GM21515 (cell line): ENCODE data around the gene MYMK.
"Not testable (repeated sequence)": the region's sequence is repeated elsewhere in the genome, so short reads cannot be mapped to it uniquely, and the experiment has no call there.

Experiments
- ATAC-seq: cut with Tn5 transposase; IDR thresholded peaks from one replicate; pipeline ENCODE4 v1.9.1; 2021; ENCODE audit not compliant: unreplicated experiment

MYMK gene

DNA sequence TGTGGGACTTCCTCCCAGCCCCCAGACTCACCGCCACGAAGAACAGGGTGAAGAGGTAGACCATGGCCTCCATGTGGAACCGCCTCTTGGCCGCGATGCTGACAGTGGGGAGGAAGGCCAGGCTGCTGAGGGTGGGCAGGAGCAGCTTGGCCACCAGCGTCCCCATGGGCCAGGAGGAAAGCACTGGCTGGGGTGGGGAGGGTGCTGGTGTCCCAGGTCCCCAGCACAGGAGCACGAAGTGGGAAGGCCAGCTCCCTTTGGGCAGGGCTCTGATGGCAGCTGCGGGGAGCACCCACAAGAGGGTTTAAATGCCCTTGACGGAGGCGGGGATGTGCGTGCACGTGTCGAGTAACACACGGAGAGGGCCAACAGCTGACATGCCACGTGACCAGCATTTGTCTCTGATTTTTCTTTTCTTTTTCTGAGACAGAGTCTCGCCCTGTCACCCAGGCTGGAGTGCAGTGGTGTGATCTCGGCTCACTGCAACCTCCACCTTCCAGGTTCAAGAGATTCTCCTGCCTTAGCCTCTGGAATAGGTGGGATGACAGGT, at the start of gene MYMK:
Gene MYMK (minus strand): TSS at position 281 of the 550 bp plus-strand sequence. CDS start 115 bp downstream, at position 166.
- no peak for ATAC-seq

DNA sequence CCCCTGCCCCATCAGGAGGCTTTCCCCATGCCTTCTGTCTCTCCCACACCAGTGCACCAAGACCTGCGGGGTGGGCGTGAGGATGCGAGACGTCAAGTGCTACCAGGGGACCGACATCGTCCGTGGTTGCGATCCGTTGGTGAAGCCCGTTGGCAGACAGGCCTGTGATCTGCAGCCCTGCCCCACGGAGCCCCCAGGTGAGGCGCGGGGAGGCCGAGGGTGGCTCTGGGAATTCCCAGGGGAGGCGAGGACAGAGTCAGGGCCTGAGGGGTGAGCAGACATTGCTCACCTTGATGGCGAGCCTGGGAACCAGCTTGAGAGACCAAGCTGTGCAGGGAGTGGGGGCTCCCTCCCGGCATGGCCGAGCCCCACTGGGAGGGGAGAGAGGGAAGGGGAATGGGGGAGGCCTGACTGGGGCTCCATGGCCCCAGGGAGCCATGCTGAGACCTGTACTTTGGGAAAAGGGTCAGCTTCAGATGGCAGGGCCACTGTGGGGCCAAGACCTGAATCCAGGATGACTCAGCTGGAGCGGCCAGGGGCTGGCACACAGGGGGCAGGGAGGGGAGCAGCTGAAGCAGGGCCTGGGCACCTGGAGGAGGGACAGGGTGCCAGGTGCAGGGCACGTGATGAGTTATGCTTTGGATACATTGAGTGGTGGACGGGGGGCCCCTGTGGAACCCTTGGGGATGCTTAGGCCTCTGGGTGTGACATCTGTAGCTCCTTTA, 49.2 kb upstream of the MYMK start:
- no peak for ATAC-seq

GRCh38 chr9:133572821-133573361, 48.1 kb upstream of the MYMK start:
- ATAC-seq = no peak

GRCh38 chr9:133571896-133572595, 47.3 kb upstream of the MYMK start:
- no peak for ATAC-seq

DNA sequence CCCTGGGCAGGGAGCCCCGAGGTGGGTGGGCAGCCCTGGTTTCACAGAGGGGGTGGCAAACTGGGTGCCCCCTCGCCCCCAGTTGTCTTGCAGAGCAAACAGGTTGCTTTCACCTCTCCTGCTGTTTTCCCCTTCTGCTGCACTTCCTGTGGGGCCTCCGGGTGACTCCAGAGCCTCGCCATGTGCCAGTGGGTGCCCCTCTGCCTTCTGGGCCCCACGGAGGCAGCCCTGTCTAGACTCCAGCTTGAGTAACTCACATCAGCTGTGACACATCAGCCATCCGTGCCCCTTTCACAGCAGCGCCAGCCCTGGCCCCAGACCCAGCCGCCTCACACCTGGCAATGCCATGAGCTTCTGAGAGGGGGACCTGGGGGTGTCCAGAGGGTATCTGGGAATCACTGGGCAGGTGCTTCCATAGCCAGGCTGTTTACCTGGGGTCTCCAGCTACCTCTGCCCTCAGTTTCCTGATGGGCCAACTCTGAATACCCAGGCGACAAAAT, 46.7 kb upstream of the MYMK start:
- no peak for ATAC-seq

DNA sequence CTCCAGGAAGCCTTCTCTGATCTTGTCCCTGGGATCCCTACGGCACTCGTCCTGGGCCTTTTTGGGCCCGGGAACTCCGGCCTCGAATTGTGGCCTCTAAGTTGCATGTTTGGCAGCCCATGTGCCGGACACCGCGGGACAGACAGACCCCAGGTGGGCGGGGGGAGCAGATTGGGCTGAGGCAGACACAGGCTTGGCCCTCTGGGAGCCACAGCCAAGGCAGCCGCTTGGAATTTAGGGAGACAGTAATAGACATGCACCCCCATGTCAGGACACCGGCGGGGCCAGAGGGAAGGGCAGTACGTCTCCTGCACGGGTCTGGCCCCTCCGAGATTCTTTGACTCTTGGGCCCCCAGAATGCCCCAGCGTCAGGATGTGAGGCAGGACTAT, 45.9 kb upstream of the MYMK start:
- no peak for ATAC-seq

DNA sequence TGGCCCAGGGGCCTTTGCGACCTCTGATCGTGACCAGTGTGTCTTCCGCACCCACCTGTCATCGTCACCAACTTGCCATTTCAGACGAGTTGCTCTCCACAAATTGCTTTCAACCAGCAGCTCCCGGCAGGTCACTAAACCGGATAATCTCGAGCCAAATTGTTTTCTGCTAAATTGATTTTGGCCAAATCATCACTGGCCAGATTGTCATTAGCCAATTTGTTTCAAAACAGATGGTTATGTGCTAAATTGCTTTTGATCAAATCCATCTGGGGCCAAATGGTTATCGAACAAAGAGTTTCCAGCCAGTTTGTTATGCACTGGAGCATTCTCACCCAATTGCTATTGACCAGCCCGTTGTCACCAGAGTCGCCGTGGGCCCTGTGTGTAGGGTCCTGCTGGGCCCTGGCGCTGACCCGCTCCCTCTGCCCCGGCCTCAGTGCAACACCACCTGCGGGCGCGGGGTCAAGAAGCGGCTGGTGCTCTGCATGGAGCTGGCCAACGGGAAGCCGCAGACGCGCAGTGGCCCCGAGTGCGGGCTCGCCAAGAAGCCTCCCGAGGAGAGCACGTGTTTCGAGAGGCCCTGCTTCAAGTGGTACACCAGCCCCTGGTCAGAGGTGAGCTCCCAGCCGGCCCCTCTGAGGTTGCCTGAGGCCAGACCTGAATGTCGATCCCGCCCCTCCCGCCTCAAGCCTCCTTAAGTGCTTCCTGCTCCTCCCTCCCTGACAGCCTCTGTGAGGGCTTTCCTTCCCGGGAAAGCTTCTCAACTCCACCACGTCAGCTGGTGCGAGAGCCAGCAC, 45.3 kb upstream of the MYMK start:
- no peak for ATAC-seq

- no peak for ATAC-seq
Observed at GRCh38 chr9:133569121-133569785, 44.5 kb upstream of the MYMK start.

- no peak for ATAC-seq
Observed at GRCh38 chr9:133568186-133568585, 43.4 kb upstream of the MYMK start.

DNA sequence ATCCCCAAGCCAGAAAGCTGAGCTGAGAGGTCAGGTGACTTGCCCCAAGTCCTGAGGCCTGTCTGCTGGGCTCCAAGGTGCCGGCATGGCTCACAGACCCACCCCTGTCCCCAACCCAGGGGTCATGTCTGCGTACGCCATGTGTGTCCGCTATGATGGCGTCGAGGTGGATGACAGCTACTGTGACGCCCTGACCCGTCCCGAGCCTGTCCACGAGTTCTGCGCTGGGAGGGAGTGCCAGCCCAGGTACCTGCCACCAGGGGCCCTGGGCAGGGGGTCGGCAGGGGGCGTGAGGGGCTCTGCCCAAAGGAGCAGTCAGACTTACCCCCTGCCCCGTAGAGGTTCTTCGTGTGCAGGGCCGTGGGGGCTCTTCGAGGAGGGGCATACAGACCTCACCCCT, 42.1 kb upstream of the MYMK start:
- ATAC-seq = no peak

- no peak for ATAC-seq
Observed at GRCh38 chr9:133566382-133566781, 41.6 kb upstream of the MYMK start.

GRCh38 chr9:133564451-133565116, 39.8 kb upstream of the MYMK start:
- ATAC-seq = no peak

- not testable (repeated sequence) for ATAC-seq
Observed at GRCh38 chr9:133563814-133564213, 39.1 kb upstream of the MYMK start.

- no peak for ATAC-seq
Observed at GRCh38 chr9:133563291-133563796, 38.6 kb upstream of the MYMK start.

DNA sequence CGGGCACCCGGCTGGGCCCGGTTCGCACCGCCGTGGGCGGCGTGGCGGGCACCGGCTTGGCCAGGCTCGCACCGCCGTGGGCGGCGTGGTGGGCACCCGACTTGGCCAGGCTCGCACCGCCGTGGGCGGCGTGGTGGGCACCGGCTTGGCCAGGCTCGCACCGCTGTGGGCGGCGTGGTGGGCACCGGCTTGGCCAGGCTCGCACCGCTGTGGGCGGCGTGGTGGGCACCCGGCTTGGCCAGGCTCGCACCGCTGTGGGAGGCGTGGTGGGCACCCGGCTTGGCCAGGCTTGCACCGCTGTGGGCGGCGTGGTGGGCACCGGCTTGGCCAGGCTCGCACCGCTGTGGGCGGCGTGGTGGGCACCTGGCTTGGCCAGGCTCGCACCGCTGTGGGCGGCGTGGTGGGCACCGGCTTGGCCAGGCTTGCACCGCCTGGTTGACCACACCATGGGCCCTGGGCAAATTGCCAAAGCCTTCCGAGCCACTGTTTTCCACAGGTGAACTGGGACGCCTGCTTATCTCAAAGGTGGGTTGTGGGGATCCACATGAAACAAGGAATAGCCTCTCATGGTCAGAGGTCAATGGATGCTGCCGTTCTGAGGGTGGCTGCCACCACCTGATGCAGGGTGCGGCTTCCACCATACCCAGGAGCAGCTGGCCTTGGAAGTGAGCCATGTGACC, 38.0 kb upstream of the MYMK start:
- no peak for ATAC-seq

DNA sequence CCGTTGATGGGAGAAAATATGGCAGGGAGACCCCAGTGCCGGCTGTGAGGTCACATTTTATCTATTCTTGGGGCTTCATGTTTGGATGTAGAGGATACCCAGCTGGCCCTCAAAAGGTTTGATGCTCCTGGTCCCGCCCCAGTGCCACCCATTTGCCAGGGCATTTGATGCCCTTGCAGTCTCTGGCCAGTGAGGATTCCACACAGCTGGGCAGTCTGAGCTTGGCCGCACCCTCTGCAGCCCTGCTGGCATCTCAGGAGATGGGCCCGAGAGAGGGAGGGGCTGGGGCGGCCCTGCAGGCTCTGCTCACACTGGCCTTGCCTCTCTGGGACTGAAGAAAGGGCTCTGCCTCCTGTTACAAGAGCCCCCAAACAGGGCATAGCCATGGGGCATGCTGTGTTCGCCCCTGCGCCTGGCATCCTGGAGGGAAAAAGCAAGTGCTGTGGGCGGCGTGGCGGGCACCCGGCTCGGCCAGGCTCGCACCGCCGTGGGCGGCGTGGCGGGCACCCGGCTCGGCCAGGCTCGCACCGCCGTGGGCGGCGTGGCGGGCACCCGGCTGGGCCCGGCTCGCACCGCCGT, 37.3 kb upstream of the MYMK start:
- no peak for ATAC-seq

DNA sequence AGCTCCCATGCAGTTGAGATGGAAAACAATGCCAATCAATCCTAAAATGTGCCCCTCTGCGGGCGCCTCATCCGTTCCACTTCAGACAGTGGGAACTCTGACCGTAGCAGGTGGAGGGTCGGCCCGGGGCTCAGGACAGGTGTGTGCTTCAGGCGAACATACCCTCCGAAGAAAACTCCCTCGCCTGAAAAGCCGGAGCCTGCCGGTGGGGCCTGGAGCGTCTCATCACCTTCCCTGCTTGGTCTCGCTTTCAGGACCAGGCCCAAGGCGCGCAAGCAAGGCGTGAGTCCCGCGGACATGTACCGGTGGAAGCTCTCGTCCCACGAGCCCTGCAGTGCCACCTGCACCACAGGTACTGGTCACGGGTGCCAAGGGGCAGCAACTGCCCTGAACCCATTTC, 36.2 kb upstream of the MYMK start:
- ATAC-seq = no peak

DNA sequence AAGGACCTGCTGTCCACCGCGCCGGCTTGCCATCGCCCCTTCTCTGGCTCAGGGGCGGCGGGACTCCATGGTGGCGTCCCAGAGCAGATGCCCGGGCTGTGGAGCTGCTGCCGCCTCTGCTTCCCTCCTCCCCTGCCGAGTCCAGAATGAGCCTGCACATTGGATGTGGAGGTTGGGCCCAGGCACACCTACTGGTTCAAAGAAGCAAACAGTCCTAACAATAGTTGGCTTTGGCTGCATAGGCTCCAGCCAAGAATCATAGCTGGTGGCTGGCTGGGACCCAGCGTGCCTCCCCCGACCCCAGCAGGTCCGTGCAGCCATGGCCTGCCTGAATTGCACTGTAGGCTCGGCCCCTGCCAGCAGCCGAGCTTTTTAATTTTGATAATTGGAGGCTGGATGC, 35.6 kb upstream of the MYMK start:
- no peak for ATAC-seq
